M059J (cell line): Measurements from ENCODE around the gene OR8D1. TPM values are rescaled to one million over a fixed set of nuclear protein-coding genes. Genes with fewer than 3 reads are reported as not detected.
A peak's percentile ranks its signal among the peaks of the same experiment; 100 is the strongest.
"Not testable (repeated sequence)": the region's sequence is repeated elsewhere in the genome, so short reads cannot be mapped to it uniquely, and the experiment has no call there.

ENCODE experiments used
- DNase-seq: peaks from one replicate; pipeline ENCODE4 v3.0.0-alpha.2; 2012; ENCODE audit warnings: low read depth
- total RNA-seq: library from RNA; depleted of rRNA; stranded (reverse); fragments of >200 nt; shearing (Covaris generic); gene quantifications from 2 replicates; pipeline ENCODE4 v1.2.3, GENCODE V29; 2014; rRNA removed

The OR8D1 gene
- total RNA-seq, 1 experiment from 2014 or later = not detected

DNA sequence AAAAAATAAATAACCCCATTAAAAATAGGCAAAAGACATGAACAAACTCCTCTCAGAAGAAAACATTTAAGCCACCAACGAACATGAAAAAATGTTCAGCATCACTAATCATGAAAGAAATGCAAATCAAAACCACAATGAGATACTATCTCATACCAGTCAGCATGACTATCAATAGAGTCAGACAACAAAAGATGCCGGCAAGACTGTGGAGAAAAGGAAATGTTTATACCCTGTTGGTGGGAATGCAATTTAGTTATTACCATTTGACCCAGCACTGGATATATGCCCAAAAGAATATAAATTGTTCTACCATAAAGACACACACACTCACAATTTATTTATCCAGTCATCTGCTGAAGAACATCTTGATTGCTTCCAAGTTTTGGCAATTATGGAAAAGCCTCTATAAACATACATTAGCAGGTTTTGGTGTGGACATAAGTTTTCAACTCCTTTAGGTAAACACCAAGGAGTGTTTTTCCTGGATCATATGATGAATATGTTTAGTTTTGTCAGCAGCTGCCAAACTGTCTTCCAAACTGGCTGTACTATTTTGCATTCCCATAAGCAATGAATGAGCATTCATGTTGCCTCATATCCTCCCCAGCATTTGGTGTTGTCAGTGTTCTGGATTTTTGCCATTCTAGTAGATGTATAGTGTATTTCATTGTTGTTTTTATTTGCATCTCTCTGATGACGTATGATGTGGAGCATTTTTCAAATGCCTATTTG lies 28.0 kb downstream of the OR8D1 start:
- peak; percentile 90 for DNase-seq

DNA sequence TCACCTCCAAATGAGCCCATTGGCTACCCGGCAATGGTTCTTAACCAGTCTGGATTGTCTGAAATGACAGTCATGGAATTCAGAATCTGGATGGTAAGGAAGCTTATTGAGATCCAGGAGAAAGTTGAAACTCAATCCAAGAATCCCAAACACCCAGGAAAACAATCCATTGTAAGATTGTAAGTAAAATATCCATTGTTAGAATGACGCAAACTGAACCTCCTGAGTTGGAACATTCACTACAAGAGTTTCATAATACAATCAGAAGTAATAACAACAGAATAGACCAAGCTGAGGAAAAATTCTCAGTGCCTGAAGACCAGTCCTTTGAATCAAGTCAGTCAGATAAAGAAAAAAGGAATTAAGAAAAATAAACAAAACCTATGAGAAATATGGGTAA lies 35.5 kb downstream of the OR8D1 start:
- no peak for DNase-seq

DNA sequence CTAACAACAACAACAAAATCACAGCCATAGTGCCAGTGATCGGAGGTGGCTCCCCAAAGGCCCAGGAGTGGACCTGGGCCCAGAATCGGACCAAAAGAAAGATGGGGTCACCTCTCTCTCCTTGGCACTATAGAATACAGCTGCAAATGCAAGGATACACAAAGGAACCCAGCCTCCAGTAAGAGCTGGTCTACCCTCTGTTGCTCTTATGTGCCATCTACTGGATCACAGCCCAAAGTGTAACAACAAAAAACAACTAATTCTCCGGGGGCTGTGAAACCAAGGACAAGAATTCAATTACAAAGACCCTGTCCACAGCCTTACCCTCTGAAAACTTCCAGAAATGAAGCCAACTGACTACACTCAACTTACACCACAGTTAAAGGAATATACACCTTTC lies 35.9 kb downstream of the OR8D1 start:
- DNase-seq = no peak

DNA sequence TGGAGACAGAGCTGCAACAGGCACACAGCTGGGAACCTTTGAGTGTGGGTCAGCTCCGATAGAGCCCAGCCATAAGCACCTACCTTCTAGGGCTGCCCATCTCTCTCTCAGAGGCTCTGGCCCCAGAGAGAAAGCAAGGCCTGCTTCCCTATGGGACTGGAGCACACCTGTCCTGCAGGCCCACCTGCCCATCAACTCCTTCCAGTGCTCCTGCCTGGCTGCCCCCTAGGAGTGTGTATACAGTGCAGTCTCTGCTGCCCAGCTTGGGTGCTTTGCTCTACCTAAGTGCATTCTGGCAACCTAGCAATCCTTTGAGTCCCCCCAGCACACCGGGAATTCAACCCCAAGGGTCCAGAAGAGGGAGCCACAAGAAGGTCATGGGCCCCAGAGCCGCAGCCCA lies 36.5 kb downstream of the OR8D1 start:
- no peak for DNase-seq

DNA sequence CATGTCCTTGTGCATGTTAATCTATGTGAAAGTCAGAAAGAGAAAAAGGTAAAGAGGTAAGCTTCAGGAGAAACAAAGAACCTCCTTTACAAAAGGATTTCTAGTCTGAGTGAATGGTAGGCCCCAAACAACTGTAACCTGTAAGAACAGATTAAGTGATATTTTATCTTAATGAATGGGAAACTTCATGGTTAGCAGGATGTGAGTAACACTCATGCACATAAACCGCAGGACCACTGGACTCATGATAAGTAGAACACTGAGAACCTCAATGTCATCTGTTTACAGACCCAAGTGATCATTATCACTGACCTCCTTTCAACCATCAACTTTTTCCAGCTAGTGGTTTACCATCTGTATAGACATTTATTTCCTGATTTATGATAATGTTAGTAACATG lies 37.7 kb downstream of the OR8D1 start:
- peak; percentile 92 for DNase-seq

DNA sequence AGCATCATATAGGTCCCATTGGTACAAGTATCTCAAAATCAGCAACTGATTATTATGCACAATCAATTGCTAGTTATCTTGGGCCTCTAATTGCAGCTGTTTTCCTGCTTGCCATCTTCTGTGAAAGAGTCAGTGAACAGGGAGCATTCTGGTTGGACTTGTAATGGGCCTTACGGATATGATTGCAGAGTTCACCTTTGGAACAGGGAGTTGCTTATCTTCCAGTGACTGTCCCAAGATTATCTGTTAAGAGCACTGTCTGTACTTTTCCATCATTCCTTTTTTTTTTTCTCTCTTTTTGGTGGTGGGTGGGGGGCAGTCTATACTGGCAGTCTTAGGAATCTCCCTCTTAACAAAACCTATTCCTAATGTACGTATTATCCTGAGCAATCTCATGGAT lies 39.7 kb downstream of the OR8D1 start:
- no peak for DNase-seq

DNA sequence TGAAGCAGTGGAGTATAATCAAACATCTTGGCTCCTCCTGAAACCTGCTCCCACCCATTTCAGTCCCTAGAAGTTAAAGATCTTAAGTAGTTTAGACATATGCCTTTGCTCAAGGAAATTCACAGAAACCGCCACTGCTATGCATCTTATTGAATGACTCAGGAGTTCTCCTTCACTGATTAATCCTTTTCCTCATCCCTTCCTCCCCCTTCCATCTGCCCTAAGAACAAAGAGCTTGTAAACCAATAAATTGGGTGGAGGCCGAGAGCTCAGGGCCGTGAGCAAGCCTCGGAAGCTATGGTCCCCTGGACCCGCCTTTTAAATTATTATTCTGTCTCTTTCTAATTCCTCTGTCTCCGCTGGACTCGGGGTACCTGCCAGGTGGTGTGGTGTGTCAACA lies 42.9 kb downstream of the OR8D1 start:
- DNase-seq = peak; percentile 9

DNA sequence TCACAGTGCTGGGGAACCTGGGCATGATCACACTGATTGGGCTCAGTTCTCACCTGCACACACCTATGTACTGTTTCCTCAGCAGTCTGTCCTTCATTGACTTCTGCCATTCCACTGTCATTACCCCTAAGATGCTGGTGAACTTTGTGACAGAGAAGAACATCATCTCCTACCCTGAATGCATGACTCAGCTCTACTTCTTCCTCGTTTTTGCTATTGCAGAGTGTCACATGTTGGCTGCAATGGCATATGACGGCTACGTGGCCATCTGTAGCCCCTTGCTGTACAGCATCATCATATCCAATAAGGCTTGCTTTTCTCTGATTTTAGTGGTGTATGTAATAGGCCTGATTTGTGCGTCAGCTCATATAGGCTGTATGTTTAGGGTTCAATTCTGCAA lies 48.7 kb downstream of the OR8D1 start:
- not testable (repeated sequence) for DNase-seq

DNA sequence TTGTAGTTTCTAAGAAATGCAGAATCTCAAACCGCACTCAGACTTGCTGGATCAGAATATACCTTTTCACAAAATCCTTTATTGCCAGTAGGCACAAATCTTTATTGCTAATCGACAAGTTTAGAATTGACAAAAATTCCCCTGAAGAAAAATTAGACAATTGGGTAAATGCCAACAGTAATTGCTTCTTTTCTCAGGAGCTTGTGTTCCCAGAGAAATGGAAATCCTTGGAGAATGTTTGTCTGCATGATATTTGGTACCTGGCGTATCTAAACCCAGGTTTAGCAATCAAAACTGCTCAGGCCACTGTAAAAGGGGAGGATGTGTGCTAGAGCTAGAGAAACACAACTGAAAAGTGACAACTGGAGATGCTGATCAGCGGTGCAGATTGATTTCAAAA lies 57.7 kb downstream of the OR8D1 start, which contains the start of gene OR8G5:
TSS of gene OR8G5 (plus strand) at position 301 of the 400 bp plus-strand sequence. CDS start 8,556 bp downstream, outside the sequence.
- no peak for DNase-seq

Other genes starting within 250 kb of the OR8D1 start
- gene VWA5A, start 198.5 kb downstream of the OR8D1 start, total RNA-seq = 3.3 and 4.3 TPM in 2 replicates
- not detected in 2 replicates for gene OR10D3, start 130.6 kb downstream of the OR8D1 start, total RNA-seq
- gene OR8G1, start 72.9 kb downstream of the OR8D1 start, total RNA-seq = not detected in 2 replicates
- not detected in 2 replicates for gene OR8G5, start 57.6 kb downstream of the OR8D1 start, total RNA-seq
- not detected in 2 replicates for gene OR8D2, start 6.2 kb upstream of the OR8D1 start, total RNA-seq
- not detected in 2 replicates for gene OR8B2, start 70.5 kb upstream of the OR8D1 start, total RNA-seq
- gene OR8B3, start 85.1 kb upstream of the OR8D1 start, total RNA-seq = not detected in 2 replicates
- not detected in 2 replicates for gene OR8B4, start 110.9 kb upstream of the OR8D1 start, total RNA-seq
- not detected in 2 replicates for gene OR8B8, start 131.7 kb upstream of the OR8D1 start, total RNA-seq
- not detected in 2 replicates for gene OR8B12, start 229.7 kb upstream of the OR8D1 start, total RNA-seq